Measurements from ENCODE around the gene BHLHA15.

The BHLHA15 gene

DNA sequence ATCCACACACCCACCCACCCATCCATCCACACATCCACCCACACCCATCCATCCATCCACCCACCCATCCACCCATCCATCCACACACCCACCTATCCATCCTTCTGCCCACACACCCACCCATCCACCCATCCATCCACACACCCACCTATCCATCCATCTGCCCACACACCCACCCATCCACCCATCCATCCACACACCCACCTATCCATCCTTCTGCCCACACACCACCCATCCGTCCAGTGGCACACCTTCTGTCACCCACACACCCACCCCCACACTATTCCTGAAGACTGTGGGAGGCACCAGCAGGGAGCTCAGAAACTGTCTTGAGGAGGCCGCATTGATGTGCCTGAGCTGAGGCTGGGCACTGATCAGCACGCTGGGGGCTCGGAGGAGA is 31.7 kb downstream of the BHLHA15 start:
- DNase-seq (ENCODE audit: low spot score), result no peak
- TF ChIP-seq, protein P1, sequence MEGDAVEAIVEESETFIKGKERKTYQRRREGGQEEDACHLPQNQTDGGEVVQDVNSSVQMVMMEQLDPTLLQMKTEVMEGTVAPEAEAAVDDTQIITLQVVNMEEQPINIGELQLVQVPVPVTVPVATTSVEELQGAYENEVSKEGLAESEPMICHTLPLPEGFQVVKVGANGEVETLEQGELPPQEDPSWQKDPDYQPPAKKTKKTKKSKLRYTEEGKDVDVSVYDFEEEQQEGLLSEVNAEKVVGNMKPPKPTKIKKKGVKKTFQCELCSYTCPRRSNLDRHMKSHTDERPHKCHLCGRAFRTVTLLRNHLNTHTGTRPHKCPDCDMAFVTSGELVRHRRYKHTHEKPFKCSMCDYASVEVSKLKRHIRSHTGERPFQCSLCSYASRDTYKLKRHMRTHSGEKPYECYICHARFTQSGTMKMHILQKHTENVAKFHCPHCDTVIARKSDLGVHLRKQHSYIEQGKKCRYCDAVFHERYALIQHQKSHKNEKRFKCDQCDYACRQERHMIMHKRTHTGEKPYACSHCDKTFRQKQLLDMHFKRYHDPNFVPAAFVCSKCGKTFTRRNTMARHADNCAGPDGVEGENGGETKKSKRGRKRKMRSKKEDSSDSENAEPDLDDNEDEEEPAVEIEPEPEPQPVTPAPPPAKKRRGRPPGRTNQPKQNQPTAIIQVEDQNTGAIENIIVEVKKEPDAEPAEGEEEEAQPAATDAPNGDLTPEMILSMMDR (IDR thresholded peaks at IDR 0.05; ENCODE audit: extremely low read depth, missing control alignments), result no peak

DNA sequence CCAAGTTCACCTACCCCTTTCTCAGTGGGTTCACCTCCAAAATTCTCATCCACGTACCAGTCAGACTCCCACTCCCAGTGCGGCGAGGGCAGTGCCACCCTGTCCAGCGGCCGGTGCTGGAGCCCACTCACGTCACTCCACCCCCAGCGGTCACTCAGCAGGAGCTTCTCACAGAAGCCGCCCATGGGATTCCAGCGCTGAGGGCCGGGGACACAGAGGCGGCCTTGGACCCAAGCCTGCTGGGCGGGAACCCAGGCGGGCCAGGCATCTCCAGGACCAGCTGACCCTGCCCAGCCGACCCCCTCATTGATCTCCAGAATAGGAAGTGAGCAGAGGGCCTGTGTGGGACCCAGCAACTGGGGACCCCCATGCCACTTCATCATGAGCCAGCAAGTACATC is 33.6 kb downstream of the BHLHA15 start:
- TF ChIP-seq, protein P1 (IDR thresholded peaks at IDR 0.05; ENCODE audit: extremely low read depth, missing control alignments), result no peak
- no peak for DNase-seq (ENCODE audit: low spot score)

DNA sequence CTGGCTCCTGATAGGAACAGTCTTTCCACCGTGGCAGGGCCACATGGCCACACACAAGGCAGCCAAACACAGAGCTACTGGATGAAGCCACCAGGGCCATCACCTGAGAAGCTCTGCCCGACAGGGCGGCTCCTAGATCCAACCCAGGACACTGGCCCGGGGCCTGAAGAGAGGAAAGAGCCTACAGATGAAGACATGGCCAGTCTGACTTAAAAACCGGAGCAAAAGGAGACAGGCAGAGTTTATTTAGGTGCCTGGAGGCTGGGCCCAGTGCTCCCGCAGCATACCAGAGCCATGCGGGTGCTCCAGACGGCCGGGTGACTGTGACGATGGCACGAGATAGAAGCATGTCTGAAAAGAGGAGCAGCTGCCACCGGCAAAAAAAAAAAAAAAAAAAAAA is 36.9 kb downstream of the BHLHA15 start:
- no peak for DNase-seq (ENCODE audit: low spot score)
- TF ChIP-seq, protein P1 (IDR thresholded peaks at IDR 0.05; ENCODE audit: extremely low read depth, missing control alignments), result no peak

DNA sequence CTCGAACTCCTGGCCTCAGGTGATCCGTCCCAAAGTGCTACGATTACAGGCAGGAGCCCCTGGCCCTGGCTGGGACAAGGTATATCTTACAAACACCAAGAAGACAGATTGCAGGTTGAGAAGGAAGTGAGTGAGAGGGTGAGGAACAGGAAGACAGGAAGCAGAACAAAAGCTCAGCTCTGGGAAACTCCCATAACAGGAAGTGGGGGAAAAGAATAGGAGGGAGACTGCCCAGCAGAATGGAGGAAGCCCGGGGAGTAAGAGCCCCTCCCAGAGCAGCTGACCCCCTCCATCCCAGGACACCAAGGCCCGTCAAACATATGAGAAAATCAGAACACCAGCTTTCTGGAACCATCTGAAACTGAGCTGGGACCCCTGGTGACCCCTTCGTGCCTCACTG is 37.9 kb downstream of the BHLHA15 start:
- TF ChIP-seq, protein P1 (IDR thresholded peaks at IDR 0.05; ENCODE audit: extremely low read depth, missing control alignments), result no peak
- no peak for DNase-seq (ENCODE audit: low spot score)

DNA sequence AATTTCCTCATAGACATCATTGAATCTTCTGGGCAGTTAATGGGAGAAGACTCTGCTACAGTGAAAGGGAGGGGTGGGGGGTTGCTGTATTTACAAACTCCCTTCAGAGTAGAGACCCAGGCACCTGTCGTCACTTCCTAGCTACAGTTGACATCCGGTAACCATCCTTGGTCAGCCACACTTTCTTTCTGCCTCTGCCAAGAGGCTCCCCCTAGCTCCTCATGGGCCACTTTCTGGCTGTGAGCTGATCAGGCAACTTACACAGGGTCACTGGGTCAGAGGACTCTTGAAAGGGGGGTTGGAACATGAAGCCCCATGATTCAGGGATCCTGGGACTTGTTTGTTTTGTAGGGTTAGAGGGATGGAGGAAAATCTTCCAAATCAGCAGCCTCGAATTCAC is 39.5 kb downstream of the BHLHA15 start:
- peak; percentile 79 for DNase-seq (ENCODE audit: low spot score)
- TF ChIP-seq, protein P1 (IDR thresholded peaks at IDR 0.05; ENCODE audit: extremely low read depth, missing control alignments), result no peak

DNA sequence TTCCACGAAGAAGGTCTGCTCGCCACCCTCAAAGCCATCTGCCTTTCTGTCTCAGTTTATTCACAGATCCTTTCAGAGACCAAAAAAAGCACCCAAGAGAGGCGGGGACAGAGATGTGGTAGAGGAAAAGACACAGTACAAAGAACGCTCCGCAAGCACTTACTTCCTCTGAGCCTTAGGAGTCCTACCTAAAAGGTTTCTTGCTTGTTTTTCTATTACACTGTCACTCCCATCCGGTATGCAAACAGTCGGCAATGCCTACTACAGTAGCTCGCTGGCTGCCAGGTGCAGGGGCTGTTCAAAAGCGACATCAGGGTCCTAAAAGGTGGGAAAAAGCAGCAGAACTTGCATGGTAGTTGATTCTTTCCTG is 40.0 kb downstream of the BHLHA15 start:
- TF ChIP-seq, protein P1 (IDR thresholded peaks at IDR 0.05; ENCODE audit: extremely low read depth, missing control alignments), result no peak
- DNase-seq (ENCODE audit: low spot score), result peak; percentile 64

DNA sequence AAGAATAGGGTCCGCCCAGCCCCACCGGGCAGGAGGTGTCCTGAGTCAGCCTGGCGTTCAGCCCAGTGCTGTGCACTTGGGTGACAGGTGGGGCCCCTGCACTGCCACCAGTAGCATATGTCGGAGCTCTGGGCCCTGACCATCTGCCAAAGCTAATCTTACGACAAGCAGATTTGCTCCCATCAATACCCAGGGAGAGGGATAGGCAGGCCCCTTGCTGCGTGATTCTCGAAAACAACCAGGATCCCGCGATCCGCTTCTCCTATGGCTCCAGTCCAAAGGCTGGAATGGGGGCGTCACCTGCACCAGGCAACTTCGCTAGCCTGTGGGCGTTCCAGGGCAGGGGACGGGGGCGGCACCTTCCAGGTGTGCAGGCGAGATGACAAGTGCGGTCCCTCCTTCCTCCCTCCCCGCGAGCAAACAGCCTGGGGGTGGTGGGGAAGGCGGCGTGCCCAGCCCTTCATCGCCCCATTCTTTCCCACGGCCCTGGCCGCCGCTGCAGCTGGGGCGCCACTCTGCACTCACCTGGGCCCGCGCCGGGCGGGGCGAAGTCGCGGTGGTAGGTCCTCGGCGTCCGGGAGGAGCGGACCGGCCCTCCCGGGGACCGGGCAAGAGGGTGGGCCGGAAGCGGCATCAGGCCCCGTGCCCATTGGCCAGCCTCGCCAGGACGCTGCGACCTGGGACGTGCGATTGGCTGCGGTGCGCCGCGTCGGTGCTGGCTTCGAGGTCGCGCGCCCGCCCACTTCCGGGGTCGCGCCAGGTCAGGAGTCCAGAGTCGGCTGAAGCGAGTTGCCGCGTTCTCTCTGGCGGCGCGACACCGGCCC is 40.6 kb downstream of the BHLHA15 start, which contains the start of gene TECPR1:
Gene TECPR1, minus strand, starts transcription at position 632 of the 824 bp plus-strand sequence. CDS start 6,086 bp downstream, outside the sequence.
- TF ChIP-seq, protein P1 (IDR thresholded peaks at IDR 0.05; ENCODE audit: extremely low read depth, missing control alignments), result no peak
- DNase-seq (ENCODE audit: low spot score), result peak; percentile 99
